ENCODE measurements around the gene TMCO1. TPM values are rescaled to one million over a fixed set of nuclear protein-coding genes. Genes with fewer than 3 reads are reported as not detected.
A peak's percentile ranks its signal among the peaks of the same experiment; 100 is the strongest.

The TMCO1 gene
- total RNA-seq, 3 donors from 2014 or later (not counting 1 experiment from before 2014, with no cell fraction given), result 45.4 to 52.6 (median 47.6) TPM

DNA sequence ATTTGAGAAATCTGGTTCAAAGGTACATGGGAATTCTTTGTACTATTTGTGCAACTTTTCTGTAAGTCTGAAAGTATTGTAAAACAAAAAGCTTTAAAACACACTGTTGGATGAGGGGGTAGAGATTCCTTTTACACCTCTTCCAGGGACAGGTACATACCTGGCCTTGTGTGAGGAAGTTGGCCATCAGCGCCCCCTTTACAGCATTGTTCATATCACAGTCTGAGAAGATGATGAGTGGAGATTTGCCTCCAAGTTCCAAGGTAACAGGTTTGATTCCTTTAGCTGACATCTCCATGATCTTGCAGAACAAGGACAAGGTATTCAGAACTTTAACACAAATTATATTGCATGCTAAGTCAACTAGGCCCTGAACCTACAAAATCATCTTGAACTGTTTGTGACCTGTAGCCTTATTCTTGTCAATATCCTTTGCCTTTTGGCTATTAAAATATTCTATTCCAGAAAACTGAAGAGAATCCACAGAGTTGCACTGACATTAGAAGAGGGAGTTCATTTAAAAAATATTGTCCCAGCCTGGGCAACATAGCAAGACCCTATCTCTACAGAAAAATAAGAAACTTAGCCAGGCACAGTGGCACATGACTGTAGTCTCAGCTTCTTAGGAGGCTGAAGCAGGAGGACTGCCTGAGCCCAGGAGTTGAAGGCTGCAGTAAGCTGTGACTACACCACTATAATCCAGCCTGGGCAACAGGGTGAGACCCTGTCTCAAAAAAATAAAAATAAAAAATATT lies 89.2 kb downstream of the TMCO1 start:
- Histone ChIP-seq H3K27me3 (ENCODE audit: control insufficient read depth, insufficient read depth, low read length) (no peaks in the 10 kb centered on the region), H3K27ac (ENCODE audit: low read length) (no peak overlapping the region), H3K4me1 (ENCODE audit: control insufficient read depth, insufficient read depth, low read length) (no peaks in the 10 kb centered on the region), H3K36me3 (ENCODE audit: control insufficient read depth, insufficient read depth, low read length) (peaks cover 74% of the 10 kb centered on the region), H3K9me3 (ENCODE audit: control insufficient read depth, insufficient read depth, low read length) (no peaks in the 10 kb centered on the region), H3K4me3 (ENCODE audit: low read length) (no peak overlapping the region)
- Mint-ChIP-seq H3K4me1 (peaks cover 14 to 16% of the 10 kb centered on the region in 2 donors), H3K27me3 (ENCODE audit: low read depth in 2 of 2) (no peaks in the 10 kb centered on the region), H3K36me3 (peaks cover 55% of the 10 kb centered on the region), H3K4me3 (no peak overlapping the region), H3K9me3 (no peaks in the 10 kb centered on the region), H3K27ac (peak overlapping the region; percentile 29 to 58)
- DNase-seq (peak in 1 of 2 donors; percentile 9), ATAC-seq (no peak)
- TF ChIP-seq, protein P1, sequence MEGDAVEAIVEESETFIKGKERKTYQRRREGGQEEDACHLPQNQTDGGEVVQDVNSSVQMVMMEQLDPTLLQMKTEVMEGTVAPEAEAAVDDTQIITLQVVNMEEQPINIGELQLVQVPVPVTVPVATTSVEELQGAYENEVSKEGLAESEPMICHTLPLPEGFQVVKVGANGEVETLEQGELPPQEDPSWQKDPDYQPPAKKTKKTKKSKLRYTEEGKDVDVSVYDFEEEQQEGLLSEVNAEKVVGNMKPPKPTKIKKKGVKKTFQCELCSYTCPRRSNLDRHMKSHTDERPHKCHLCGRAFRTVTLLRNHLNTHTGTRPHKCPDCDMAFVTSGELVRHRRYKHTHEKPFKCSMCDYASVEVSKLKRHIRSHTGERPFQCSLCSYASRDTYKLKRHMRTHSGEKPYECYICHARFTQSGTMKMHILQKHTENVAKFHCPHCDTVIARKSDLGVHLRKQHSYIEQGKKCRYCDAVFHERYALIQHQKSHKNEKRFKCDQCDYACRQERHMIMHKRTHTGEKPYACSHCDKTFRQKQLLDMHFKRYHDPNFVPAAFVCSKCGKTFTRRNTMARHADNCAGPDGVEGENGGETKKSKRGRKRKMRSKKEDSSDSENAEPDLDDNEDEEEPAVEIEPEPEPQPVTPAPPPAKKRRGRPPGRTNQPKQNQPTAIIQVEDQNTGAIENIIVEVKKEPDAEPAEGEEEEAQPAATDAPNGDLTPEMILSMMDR (IDR thresholded peaks at IDR 0.05), result no peak
- intact Hi-C loops (cut with micrococcal nuclease), result no loop called here
- WGBS (ENCODE audit: insufficient coverage), result no CpG with 5 or more reads among the region's 1 CpG

- Mint-ChIP-seq H3K27me3 (ENCODE audit: low read depth in 2 of 2) (no peaks in the 10 kb centered on the region), H3K36me3 (peaks cover 56% of the 10 kb centered on the region), H3K27ac (peak overlapping the region; percentile 29 to 58), H3K4me3 (no peak overlapping the region), H3K9me3 (no peaks in the 10 kb centered on the region), H3K4me1 (peaks cover 5 to 10% of the 10 kb centered on the region in 2 donors)
- WGBS (ENCODE audit: insufficient coverage), result 0% methylated on average over 1 of the region's 2 CpGs
- H3K9me3 ChIP-seq (ENCODE audit: control insufficient read depth, insufficient read depth, low read length), result no peaks in the 10 kb centered on the region
- no peak overlapping the region for H3K27ac ChIP-seq (ENCODE audit: low read length)
- H3K36me3 ChIP-seq (ENCODE audit: control insufficient read depth, insufficient read depth, low read length), result peaks cover 72% of the 10 kb centered on the region
- no peaks in the 10 kb centered on the region for H3K27me3 ChIP-seq (ENCODE audit: control insufficient read depth, insufficient read depth, low read length)
- TF ChIP-seq, protein P1 (IDR thresholded peaks at IDR 0.05), result no peak
- H3K4me3 ChIP-seq (ENCODE audit: low read length), result no peak overlapping the region
- intact Hi-C loops (cut with micrococcal nuclease), result no loop called here
- no peaks in the 10 kb centered on the region for H3K4me1 ChIP-seq (ENCODE audit: control insufficient read depth, insufficient read depth, low read length)
- ATAC-seq, result no peak
- DNase-seq, result peak in 1 of 2 donors; percentile 22
Observed at GRCh38 chr1:165678509-165678908, 90.2 kb downstream of the TMCO1 start.

Other genes starting within 250 kb of the TMCO1 start
- gene LRRC52, start 224.9 kb downstream of the TMCO1 start, total RNA-seq, result not detected
- 10 to 100 TPM; 27.2 to 34.3 (median 29.0) TPM for gene MGST3, start 137.6 kb downstream of the TMCO1 start, total RNA-seq
- gene ALDH9A1, start 70.3 kb downstream of the TMCO1 start, total RNA-seq, result 10 to 100 TPM; 38.0 to 57.1 (median 50.3) TPM
- 10 to 100 TPM; 12.8 to 20.5 (median 14.4) TPM for gene UCK2, start 58.7 kb upstream of the TMCO1 start, total RNA-seq